Aorta (tissue), 5 donors: ENCODE data around the gene PLB1. TPM values are rescaled to one million over a fixed set of nuclear protein-coding genes. Genes with fewer than 3 reads are reported as not detected.

Source experiments
- ATAC-seq: fragments of 200-7000 bp; cut with Tn5 transposase; one replicate; pipeline ENCODE4 v1.9.1; 2022; ENCODE audit warnings: moderate library complexity; ENCODE audit not compliant: low FRiP score
- DNase-seq, 2 donors: peaks; one replicate each; pipeline ENCODE4 v3.0.0-alpha.2; 2020
- H3K27ac ChIP-seq, 2 donors: one replicate each; pipeline ENCODE4 v1.5.1; 2013; ENCODE audit warnings: low read length in 2 of 2, mild to moderate bottlenecking in 2 of 2, moderate library complexity in 2 of 2, control low read depth in 1 of 2, inconsistent platforms in 1 of 2, low read depth in 1 of 2
- H3K27me3 ChIP-seq, 2 donors: one replicate each; pipeline ENCODE4 v1.6.1; 2013; ENCODE audit warnings: control low read depth in 1 of 2, low read length in 1 of 2, mild to moderate bottlenecking in 1 of 2, moderate library complexity in 1 of 2; ENCODE audit not compliant: insufficient read depth in 2 of 2, control insufficient read depth in 1 of 2
- H3K36me3 ChIP-seq, 2 donors: one replicate each; pipeline ENCODE4 v1.6.1; 2013; ENCODE audit warnings: control low read depth in 1 of 2, low read length in 1 of 2, mild to moderate bottlenecking in 1 of 2; ENCODE audit not compliant: insufficient read depth in 2 of 2, control insufficient read depth in 1 of 2
- H3K4me1 ChIP-seq, 2 donors: one replicate each; pipeline ENCODE4 v1.6.1; 2013; ENCODE audit warnings: low read length in 2 of 2, control low read depth in 1 of 2, mild to moderate bottlenecking in 1 of 2, moderate library complexity in 1 of 2; ENCODE audit not compliant: insufficient read depth in 2 of 2, control insufficient read depth in 1 of 2
- H3K4me3 ChIP-seq, 2 donors: one replicate each; pipeline ENCODE4 v1.5.1; 2013; ENCODE audit warnings: low read length in 2 of 2, control low read depth in 1 of 2, mild to moderate bottlenecking in 1 of 2
- H3K9me3 ChIP-seq: one replicate; pipeline ENCODE4 v1.6.1; 2013; ENCODE audit warnings: mild to moderate bottlenecking, low read length; ENCODE audit not compliant: control insufficient read depth
- WGBS, 2 donors: extraction: QIAGEN DNeasy Blood & Tissue Kit; methylation state at CpG; one replicate each; pipeline ENCODE4 v1.1.7; 2013; 5-methylcytosine and 5-hydroxymethylcytosine counted together
- intact Hi-C, 2 donors: fragments of 100-400 bp; cut with DNase I; formaldehyde crosslinking; loops; one replicate each; pipeline versions ENCODE4 v1.14.2 to v1.15.0; 2022
- polyA plus RNA-seq, 2 donors: library from polyadenylated mRNA; stranded (reverse); fragments of 200-250 nt; gene quantifications; one replicate each; pipeline ENCODE4 v1.2.3, GENCODE V29; 2013
- total RNA-seq, 2 donors: library from RNA; stranded (reverse); fragmentation: NEBNext Ultra II Directional; extraction: Animal tissue kit (Norgen Biotek cat#: 25700); gene quantifications; one replicate each; pipeline ENCODE4 v1.2.1, GENCODE V29; 2021
- donor health status: healthy with polysubstance abuse.
- donor health status: Bipolar disorder and iron deficiency.
- donor health status: DM: no; HTN: no; CAD: no.
- donor health status: DM: no; HTN: no; CAD: no.
- donor health status: DM: yes; HTN: yes; CAD: no.

The PLB1 gene
- total and polyA plus RNA-seq, 4 donors = 4.9 to 16.3 (median 7.1) TPM

DNA sequence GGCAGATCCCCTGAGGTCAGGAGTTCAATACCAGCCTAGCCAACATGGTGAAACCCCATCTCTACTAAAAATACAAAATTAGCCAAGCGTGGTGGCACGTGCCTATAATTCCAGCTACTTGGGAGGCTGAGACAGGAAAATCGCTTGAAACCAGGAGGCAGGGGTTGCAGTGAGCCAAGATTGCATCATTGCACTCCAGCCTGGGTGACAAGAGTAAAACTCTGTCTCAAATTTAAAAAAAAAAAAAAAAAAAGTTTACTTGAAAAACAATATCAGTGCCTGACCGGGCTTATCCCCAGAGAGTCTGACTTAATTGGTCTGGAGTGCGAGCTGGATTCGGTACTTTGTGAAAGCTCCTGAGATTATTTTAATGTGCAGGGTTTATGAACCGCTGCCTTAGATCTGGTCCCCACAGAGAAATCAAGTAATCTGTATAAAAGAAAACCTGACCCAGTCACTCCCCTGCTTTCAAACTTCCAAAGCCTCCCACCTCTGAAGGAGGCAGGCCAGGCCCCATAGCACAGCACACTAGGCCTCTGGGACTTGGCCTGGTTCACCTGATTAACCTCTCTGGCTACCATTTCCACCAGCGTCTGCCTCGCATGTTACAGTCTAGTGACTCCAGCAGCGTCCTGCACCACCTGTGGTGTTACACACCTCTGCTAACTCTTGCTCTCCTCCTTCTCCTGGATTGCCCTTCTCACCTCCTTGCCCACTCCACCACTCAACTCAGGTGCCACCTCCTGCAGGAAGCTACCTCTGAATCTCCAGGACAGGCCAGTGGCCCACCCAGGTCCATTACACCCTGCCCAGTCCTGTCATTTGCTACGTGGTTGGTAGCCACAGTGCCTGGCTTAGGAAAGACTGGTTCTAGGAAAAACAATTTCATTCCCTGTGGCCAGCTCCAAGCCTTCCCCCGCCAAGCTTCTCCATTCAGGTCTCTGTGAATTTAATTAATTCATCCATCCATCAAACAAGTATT lies 141.5 kb downstream of the PLB1 start:
- peak; percentile 43 for ATAC-seq
- H3K27me3 ChIP-seq = no peaks in the 10 kb centered on the region
- DNase-seq = peak; percentile 61 to 69
- 11% methylated on average over 12 of the region's 12 CpGs for WGBS, 2 donors
- H3K9me3 ChIP-seq = no peaks in the 10 kb centered on the region
- no peaks in the 10 kb centered on the region for H3K36me3 ChIP-seq
- peak overlapping the region; percentile 99 for H3K27ac ChIP-seq
- peaks cover 5 to 9% of the 10 kb centered on the region in 2 donors for H3K4me1 ChIP-seq
- H3K4me3 ChIP-seq = no peak overlapping the region
- intact Hi-C loops = loop anchor here in 1 of 2 donors (5.0 kb wide), 1 partner anchor 115 kb away; the partner anchor contains the start of gene PPP1CB

DNA sequence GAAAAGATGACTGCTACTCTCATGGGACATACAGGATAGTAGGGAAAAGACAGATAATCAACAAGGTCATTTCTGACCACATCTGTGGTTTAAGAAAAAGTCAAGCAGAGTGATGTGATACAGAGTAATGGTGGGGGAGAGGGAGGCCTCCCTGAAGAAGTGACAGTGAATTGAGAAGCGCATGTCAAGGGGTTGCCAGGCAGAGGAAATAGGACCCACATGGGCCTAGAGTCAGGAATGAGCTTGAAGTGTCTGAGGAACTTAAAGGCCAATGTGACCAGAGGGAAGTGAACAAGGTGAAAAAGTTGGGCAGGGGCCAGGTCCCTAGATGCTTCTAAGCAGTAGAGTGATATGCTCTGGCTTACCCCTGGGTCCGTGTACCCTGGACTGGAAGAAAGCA lies 142.2 kb downstream of the PLB1 start:
- intact Hi-C loops = loop anchor here in 1 of 2 donors (5.0 kb wide), 1 partner anchor 114 kb away; the partner anchor contains the start of gene PPP1CB
- Histone ChIP-seq H3K36me3 (no peaks in the 10 kb centered on the region), H3K9me3 (no peaks in the 10 kb centered on the region), H3K27me3 (no peaks in the 10 kb centered on the region), H3K4me3 (no peak overlapping the region), H3K4me1 (peaks cover 5 to 13% of the 10 kb centered on the region in 2 donors), H3K27ac (peak overlapping the region; percentile 96 to 99)
- peak in 1 of 2 donors; percentile 39 for DNase-seq
- no peak for ATAC-seq
- 71 to 81% methylated on average over 2 of the region's 2 CpGs for WGBS, 2 donors

DNA sequence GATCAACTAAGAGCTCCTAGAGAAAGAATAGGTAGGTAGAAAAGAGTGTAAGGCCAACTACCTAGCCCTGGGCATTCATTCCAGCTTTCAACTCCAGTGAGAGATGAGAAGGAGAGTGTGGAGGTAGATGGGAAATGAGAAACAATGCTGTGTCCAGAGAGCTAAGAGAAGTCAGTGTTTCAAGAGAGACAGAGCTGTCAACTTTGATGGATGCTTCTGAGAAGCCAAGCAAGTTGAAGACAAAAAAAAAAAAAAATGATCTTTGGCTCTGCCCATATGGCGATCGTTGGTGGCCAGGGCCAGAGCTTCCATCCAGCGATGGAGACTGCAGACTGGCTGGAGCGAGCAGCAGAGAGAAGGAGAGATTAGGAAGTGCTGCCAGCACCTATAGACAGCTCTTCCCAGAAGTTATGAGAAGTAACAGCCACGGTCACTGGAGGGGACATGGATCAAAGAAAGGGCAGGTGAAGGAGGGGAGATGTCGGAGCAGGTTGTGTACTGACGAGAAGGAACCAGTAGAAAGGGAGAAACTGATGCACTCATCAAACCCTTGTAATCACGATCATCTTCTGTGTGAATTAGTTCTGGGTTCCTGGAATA lies 143.3 kb downstream of the PLB1 start:
- peak overlapping the region in 1 of 2 donors; percentile 21 for H3K27ac ChIP-seq
- DNase-seq = no peak
- H3K27me3 ChIP-seq = no peaks in the 10 kb centered on the region
- no peak for ATAC-seq
- no peak overlapping the region for H3K4me3 ChIP-seq
- WGBS, 2 donors = 58 to 64% methylated on average over 8 of the region's 8 CpGs
- intact Hi-C loops = loop anchor here in 1 of 2 donors (5.0 kb wide), 1 partner anchor 113 kb away; the partner anchor contains the start of gene PPP1CB
- peaks cover 7 to 18% of the 10 kb centered on the region in 2 donors for H3K4me1 ChIP-seq
- H3K36me3 ChIP-seq = no peaks in the 10 kb centered on the region
- no peaks in the 10 kb centered on the region for H3K9me3 ChIP-seq

DNA sequence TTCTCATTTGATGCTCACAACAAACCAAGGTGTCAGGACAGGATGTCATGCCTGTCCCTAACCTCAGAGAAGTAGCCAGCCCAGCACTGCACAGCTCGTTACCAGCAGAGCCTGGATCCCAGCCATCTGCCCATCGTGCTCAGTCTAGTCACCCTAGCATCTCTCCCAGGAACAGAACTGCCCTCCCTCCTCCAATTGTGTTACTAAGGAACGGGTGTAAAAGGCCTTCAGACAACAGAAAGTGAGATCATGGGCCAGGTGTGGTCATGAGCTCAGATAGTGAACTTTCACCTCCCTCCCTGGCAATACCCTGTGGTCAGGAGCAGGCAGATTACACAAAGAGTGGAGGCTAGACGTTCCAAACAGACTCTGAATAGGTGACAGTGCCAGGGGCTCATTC lies 144.0 kb downstream of the PLB1 start:
- no peak for ATAC-seq
- Histone ChIP-seq H3K9me3 (no peaks in the 10 kb centered on the region), H3K36me3 (no peaks in the 10 kb centered on the region), H3K4me1 (peaks cover 9 to 18% of the 10 kb centered on the region in 2 donors), H3K4me3 (no peak overlapping the region), H3K27me3 (no peaks in the 10 kb centered on the region), H3K27ac (no peak overlapping the region)
- WGBS, 2 donors = 11 to 20% methylated on average over 4 of the region's 4 CpGs
- intact Hi-C loops = loop anchor here (5.0 kb wide), 2 partner anchors 43 to 112 kb away; partner anchors contain the start of gene PPP1CB (in 1 of the 2)
- no peak for DNase-seq

DNA sequence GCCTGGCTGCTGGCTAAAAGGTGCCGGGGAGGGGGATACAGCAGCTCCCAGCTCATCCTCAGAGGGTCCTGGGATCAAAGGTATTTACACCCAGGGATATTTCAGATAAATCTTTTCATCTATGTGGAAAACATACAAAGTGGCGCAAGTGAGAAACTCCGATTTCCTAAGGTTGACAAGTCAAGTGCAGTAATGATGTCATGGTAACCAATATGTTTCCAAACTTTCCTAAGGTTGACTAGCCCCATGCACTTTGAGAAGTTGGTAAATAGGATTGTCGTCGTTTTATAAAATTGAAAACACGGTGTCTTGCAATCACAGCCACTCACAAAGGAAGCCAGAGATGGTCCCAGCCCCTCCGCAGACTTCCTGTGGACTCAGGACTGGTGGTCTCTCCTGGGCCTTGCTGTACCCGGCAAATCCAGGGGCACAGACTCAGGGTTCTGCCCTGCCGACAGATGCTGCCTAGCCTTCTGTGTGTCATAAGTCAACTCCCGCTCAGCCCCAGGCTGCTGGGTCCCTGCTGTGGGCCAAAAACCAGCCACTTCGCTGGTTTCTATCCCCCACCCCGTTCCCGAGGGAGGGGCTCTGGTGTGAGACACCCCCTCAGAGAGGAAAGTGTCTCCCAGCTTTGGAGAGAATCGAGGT lies 144.5 kb downstream of the PLB1 start:
- intact Hi-C loops = loop anchor here in 1 of 2 donors (5.0 kb wide), 1 partner anchor 43 kb away; no protein-coding TSS in a partner anchor
- 85 to 87% methylated on average over 14 of the region's 14 CpGs for WGBS, 2 donors
- Histone ChIP-seq H3K4me3 (no peak overlapping the region), H3K27me3 (no peaks in the 10 kb centered on the region), H3K9me3 (no peaks in the 10 kb centered on the region), H3K4me1 (peaks cover 9 to 18% of the 10 kb centered on the region in 2 donors), H3K36me3 (no peaks in the 10 kb centered on the region), H3K27ac (no peak overlapping the region)
- DNase-seq = peak; percentile 40 to 42
- ATAC-seq = no peak

DNA sequence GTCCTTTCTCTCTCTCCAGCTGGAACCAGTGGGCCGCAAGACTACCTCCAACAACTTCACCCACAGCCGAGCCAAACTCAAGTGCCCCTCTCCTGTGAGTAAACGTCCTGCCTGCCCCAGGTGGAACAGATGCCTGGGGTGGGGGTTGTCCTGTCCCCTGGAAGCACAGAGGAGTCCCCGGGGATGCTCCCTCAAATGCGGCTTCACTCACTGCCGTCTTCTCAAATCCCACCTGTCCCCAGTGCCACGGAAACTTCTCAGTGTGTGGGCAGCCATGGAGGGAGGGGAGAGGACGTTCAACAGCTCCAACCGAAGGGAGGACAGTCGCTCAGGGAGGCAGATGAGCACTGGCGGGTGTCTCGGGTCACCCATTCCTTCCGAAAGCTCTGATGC lies 145.0 kb downstream of the PLB1 start:
- intact Hi-C loops = loop anchor here in 1 of 2 donors (5.0 kb wide), 1 partner anchor 44 kb away; no protein-coding TSS in a partner anchor
- Histone ChIP-seq H3K27ac (no peak overlapping the region), H3K9me3 (no peaks in the 10 kb centered on the region), H3K36me3 (no peaks in the 10 kb centered on the region), H3K4me1 (peaks cover 9 to 18% of the 10 kb centered on the region in 2 donors), H3K27me3 (no peaks in the 10 kb centered on the region), H3K4me3 (no peak overlapping the region)
- DNase-seq = peak in 1 of 2 donors; percentile 45
- WGBS, 2 donors = 93 to 95% methylated on average over 13 of the region's 13 CpGs
- ATAC-seq = no peak

DNA sequence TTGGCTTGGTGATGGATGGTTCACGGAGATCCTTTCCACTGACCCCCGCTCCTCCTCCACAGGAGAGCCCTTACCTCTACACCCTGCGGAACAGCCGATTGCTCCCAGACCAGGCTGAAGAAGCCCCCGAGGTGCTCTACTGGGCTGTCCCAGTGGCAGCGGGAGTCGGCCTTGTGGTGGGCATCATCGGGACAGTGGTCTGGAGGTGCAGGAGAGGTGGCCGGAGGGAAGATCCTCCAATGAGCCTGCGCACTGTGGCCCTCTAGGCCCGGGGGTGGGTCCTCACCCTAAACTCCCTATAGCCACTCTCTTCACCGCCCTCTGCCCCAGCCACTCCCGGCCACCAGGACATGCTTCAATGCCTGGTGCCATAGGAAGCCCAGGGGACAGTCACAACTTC lies 146.9 kb downstream of the PLB1 start:
- H3K27ac ChIP-seq = peak overlapping the region; percentile 67 to 96
- H3K4me1 ChIP-seq = peaks cover 6 to 14% of the 10 kb centered on the region in 2 donors
- no peak for ATAC-seq
- intact Hi-C loops = loop anchor here in 1 of 2 donors (5.0 kb wide), 1 partner anchor 45 kb away; no protein-coding TSS in a partner anchor
- peak; percentile 46 to 59 for DNase-seq
- no peaks in the 10 kb centered on the region for H3K27me3 ChIP-seq
- H3K36me3 ChIP-seq = no peaks in the 10 kb centered on the region
- 98% methylated on average over 13 of the region's 13 CpGs for WGBS, 2 donors
- H3K4me3 ChIP-seq = no peak overlapping the region
- H3K9me3 ChIP-seq = no peaks in the 10 kb centered on the region

DNA sequence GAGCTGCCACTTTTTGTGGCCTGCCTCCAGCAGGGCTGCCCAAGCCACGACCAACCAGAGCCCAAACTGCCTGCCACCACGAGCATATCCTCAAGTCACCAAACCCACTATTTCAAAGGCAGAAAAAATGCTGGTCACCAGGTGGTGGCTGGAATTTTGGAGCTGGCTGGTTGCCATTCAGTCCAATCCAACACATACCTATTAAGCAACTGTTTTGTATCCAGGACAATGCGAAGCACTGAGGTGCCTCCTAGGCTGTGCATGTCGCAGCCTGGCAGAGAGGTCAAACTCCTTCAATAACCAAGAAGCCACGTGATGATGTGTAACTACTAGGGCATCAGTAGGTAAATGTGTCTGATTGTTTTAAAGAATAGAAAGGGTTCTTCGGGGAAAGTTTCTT lies 147.5 kb downstream of the PLB1 start:
- peak; percentile 34 to 67 for DNase-seq
- peak overlapping the region; percentile 67 to 96 for H3K27ac ChIP-seq
- no peak for ATAC-seq
- peaks cover 6 to 9% of the 10 kb centered on the region in 2 donors for H3K4me1 ChIP-seq
- no peak overlapping the region for H3K4me3 ChIP-seq
- H3K36me3 ChIP-seq = no peaks in the 10 kb centered on the region
- no peaks in the 10 kb centered on the region for H3K9me3 ChIP-seq
- no peaks in the 10 kb centered on the region for H3K27me3 ChIP-seq
- 38 to 49% methylated on average over 6 of the region's 6 CpGs for WGBS, 2 donors
- intact Hi-C loops = loop anchor here in 1 of 2 donors (5.0 kb wide), 1 partner anchor 46 kb away; no protein-coding TSS in a partner anchor
